Central memory CD8-positive, alpha-beta T cell (primary cell): ENCODE results near the gene SETD1A.

ENCODE experiments used
- ATAC-seq: fragments of 150-1000 bp; cut with Tn5 transposase; replicated peaks from 2 replicates; pipeline ENCODE4 v1.10.0; 2022; ENCODE audit warnings: mild to moderate bottlenecking, moderate FRiP score, moderate number of reproducible peaks; ENCODE audit not compliant: poor library complexity, severe bottlenecking; ENCODE audit errors: extremely low read depth
- DNase-seq, 2 donors: peaks; one replicate each; pipeline ENCODE4 v3.0.0; 2021; ENCODE audit warnings: low spot score in 2 of 2
- H3K27ac Mint-ChIP-seq: one replicate; pipeline ENCODE4 v1.8.0; 2022; ENCODE audit warnings: low read depth, mild to moderate bottlenecking, moderate library complexity, mixed read lengths
- H3K27me3 Mint-ChIP-seq: one replicate; pipeline ENCODE4 v1.8.0; 2022; ENCODE audit warnings: mixed read lengths
- H3K36me3 Mint-ChIP-seq: one replicate; pipeline ENCODE4 v1.8.0; 2022; ENCODE audit warnings: mild to moderate bottlenecking, moderate library complexity, mixed read lengths; ENCODE audit not compliant: insufficient read depth
- H3K4me1 Mint-ChIP-seq: one replicate; pipeline ENCODE4 v1.8.0; 2022; ENCODE audit warnings: mixed read lengths
- H3K4me3 Mint-ChIP-seq: one replicate; pipeline ENCODE4 v1.8.0; 2022; ENCODE audit warnings: mild to moderate bottlenecking, moderate library complexity, mixed read lengths
- H3K9me3 Mint-ChIP-seq: one replicate; pipeline ENCODE4 v1.8.0; 2022; ENCODE audit warnings: mixed read lengths

SETD1A gene

DNA sequence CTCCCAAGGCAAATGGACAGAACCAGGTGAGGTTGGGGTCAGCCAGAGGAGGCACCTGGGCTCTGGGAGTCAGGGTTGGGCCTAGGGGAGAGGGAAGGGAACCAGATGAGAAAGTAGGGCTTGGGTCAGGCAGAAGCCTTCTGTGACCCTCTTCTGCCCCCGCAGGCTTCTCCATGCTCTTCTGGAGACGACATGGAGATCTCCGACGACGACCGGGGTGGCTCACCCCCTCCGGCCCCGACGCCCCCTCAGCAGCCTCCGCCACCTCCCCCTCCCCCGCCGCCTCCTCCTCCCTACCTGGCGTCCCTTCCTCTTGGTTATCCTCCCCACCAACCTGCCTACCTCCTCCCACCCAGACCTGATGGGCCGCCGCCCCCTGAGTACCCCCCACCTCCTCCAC lies 7.9 kb downstream of the SETD1A start:
- Mint-ChIP-seq H3K4me3 (no peak overlapping the region), H3K4me1 (peaks cover 18% of the 10 kb centered on the region), H3K27ac (no peak overlapping the region), H3K9me3 (no peaks in the 10 kb centered on the region), H3K36me3 (peaks cover 61% of the 10 kb centered on the region), H3K27me3 (no peaks in the 10 kb centered on the region)
- ATAC-seq (no peak), DNase-seq (no peak)

DNA sequence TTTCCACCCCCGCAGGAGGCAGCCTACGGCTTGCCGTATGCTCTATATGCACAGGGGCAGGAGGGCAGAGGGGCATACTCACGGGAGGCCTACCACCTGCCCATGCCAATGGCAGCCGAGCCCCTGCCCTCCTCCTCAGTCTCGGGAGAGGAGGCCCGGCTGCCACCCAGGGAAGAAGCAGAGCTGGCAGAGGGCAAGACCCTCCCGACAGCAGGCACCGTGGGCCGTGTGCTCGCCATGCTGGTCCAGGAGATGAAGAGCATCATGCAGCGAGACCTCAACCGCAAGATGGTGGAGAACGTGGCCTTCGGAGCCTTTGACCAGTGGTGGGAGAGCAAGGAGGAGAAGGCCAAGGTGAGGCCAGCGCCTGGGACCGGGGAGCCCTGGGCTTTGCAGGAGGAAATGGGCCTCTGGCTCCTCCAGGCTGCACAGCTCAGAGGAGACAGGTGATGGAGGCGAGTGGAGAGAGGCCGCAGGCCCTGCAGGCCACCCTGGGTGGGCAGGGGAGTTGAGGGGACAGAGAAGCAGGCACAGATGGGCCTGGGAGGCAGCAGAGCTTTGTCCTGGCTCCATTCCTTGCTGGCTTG lies 8.6 kb downstream of the SETD1A start:
- H3K4me1 Mint-ChIP-seq = peaks cover 21% of the 10 kb centered on the region
- no peaks in the 10 kb centered on the region for H3K27me3 Mint-ChIP-seq
- H3K4me3 Mint-ChIP-seq = no peak overlapping the region

DNA sequence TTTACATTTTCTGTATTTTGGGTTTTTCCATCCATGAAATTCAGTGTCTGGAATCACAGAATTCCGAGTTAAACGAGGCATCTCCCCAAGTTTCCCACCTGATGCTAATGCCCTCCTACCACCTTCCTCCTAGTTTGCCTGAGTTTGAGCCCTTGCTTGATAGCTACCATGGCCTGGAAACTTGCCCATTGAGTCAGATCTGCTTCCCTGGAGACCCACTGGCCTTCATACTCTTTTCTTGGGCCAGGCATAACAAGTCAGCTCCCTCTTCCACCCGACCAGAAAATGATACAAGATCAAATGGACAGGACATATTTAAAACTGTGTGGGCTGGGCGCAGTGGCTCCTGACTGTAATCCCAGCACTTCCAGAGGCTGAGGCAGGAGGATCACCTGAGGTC lies 10.2 kb downstream of the SETD1A start:
- Mint-ChIP-seq H3K9me3 (no peaks in the 10 kb centered on the region), H3K36me3 (peaks cover 63% of the 10 kb centered on the region), H3K4me1 (peaks cover 26% of the 10 kb centered on the region), H3K27ac (peak overlapping the region; percentile 12), H3K4me3 (no peak overlapping the region), H3K27me3 (no peaks in the 10 kb centered on the region)
- ATAC-seq (no peak), DNase-seq (no peak)

More for the DNA sequence above, 8.6 kb downstream of the SETD1A start:
- no peaks in the 10 kb centered on the region for H3K9me3 Mint-ChIP-seq
- H3K27ac Mint-ChIP-seq = no peak overlapping the region
- DNase-seq = no peak
- peaks cover 61% of the 10 kb centered on the region for H3K36me3 Mint-ChIP-seq
- ATAC-seq = no peak

DNA sequence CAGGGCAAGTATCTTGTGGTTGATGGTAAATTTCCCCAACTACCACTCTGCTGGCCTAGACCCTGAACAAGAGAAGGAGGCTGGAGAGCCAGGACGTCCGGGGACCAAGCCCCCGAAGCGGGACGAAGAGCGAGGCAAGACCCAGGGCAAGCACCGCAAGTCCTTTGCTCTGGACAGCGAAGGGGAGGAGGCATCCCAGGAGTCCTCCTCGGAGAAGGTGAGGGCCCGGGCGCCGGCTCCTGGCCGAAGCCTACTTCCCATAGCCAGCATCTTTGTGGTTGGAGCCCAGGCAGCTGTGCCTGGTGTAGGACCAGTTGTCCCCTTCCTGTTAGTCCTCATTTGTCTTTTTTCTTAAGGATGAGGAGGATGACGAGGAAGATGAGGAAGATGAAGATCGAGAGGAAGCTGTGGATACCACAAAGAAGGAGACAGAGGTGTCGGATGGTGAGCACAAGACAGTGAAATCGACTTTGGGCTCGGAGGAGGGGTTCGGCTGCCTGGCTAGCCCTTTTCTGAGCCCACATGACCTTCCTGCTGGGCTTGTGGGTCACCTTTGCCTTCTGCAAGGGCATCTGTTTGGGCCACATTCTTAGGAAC lies 11.8 kb downstream of the SETD1A start:
- H3K36me3 Mint-ChIP-seq = peaks cover 66% of the 10 kb centered on the region
- no peak overlapping the region for H3K4me3 Mint-ChIP-seq
- H3K27ac Mint-ChIP-seq = no peak overlapping the region
- H3K4me1 Mint-ChIP-seq = peaks cover 34% of the 10 kb centered on the region
- H3K9me3 Mint-ChIP-seq = no peaks in the 10 kb centered on the region
- ATAC-seq (no peak), DNase-seq (no peak)
- no peaks in the 10 kb centered on the region for H3K27me3 Mint-ChIP-seq

DNA sequence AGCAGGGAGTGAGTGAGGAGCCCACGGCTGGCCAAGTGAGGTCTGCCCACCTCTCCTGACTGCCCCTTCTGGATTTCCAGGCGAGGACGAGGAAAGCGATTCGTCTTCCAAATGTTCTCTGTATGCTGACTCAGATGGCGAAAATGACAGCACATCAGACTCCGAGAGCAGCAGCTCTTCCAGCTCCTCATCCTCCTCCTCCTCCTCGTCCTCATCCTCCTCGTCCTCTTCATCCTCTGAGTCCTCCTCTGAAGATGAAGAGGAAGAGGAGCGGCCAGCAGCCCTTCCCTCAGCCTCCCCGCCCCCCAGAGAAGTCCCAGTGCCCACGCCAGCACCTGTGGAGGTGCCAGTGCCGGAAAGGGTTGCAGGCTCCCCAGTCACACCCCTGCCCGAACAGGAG lies 13.7 kb downstream of the SETD1A start:
- Mint-ChIP-seq H3K36me3 (peaks cover 65% of the 10 kb centered on the region), H3K27ac (peak overlapping the region; percentile 23), H3K27me3 (no peaks in the 10 kb centered on the region), H3K4me3 (no peak overlapping the region), H3K4me1 (peaks cover 37% of the 10 kb centered on the region), H3K9me3 (no peaks in the 10 kb centered on the region)
- DNase-seq = no peak
- no peak for ATAC-seq

DNA sequence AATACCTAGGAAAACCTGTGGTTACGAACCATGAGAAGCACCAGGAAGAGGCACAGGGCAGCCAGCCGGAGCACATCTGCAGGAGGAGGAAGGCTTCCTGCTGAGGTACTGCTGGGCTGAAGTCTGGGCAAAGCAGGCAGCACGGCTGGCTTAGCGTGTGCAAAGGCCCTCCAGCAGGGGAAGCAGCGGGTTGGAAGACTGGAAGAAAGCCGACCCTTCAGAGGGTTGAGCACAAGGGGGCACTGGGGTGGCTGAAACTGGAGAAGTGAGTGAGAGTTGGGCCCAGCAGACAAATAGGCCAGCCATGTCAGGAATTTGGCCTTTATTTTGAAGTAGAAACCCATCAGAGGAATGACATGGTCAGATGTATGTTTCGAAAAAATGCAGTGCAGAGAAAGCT lies 15.3 kb downstream of the SETD1A start:
- no peaks in the 10 kb centered on the region for H3K27me3 Mint-ChIP-seq
- DNase-seq = no peak
- no peak for ATAC-seq
- no peak overlapping the region for H3K4me3 Mint-ChIP-seq
- peaks cover 42% of the 10 kb centered on the region for H3K4me1 Mint-ChIP-seq
- H3K27ac Mint-ChIP-seq = peak overlapping the region; percentile 90
- no peaks in the 10 kb centered on the region for H3K9me3 Mint-ChIP-seq
- H3K36me3 Mint-ChIP-seq = peaks cover 66% of the 10 kb centered on the region

DNA sequence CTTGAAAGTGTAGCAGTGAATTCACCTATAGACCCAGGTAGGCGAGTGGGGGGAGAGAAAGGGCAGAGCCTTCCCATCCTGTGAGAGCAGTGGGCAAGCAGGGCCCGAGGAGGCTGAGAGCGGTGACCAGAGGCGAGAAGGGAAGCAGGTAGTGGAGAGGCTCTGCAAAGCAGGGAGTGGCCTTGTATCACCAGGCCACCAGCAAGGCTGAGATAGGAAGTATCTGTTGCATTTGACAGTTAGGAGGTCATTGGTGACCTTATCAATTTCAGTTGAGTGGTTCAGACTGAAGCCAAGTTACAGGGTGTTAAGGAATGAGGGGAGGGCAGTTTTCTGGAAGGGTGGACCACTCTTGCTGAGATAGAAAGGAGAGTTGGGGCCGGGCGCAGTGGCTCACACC lies 16.8 kb downstream of the SETD1A start:
- peaks cover 60% of the 10 kb centered on the region for H3K36me3 Mint-ChIP-seq
- DNase-seq (no peak), ATAC-seq (no peak)
- no peaks in the 10 kb centered on the region for H3K27me3 Mint-ChIP-seq
- no peak overlapping the region for H3K4me3 Mint-ChIP-seq
- peaks cover 45% of the 10 kb centered on the region for H3K4me1 Mint-ChIP-seq
- H3K9me3 Mint-ChIP-seq = no peaks in the 10 kb centered on the region
- H3K27ac Mint-ChIP-seq = peak overlapping the region; percentile 45

DNA sequence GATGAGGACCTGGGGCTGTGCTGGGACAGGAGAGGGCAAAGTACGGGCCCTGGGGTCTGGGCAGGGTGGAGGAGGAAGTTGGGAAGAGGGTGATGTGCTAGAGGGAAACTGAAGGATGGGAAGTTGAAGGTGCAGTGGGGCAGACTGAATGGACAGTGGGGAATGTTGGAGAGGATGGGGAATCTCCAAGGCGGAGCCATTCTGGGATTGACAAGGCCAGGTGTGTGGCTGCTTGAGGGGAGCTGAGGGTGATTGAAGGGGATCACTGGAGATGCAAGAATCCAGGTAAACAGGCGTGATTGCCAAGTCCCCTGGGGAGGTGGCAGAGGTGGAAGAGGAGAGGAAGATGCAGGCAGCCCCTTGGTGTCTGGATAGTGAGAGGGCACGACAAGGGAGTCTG lies 18.9 kb downstream of the SETD1A start:
- no peak overlapping the region for H3K27ac Mint-ChIP-seq
- H3K4me1 Mint-ChIP-seq = peaks cover 37% of the 10 kb centered on the region
- no peaks in the 10 kb centered on the region for H3K9me3 Mint-ChIP-seq
- no peak for DNase-seq
- H3K4me3 Mint-ChIP-seq = no peak overlapping the region
- no peaks in the 10 kb centered on the region for H3K27me3 Mint-ChIP-seq
- ATAC-seq = no peak
- H3K36me3 Mint-ChIP-seq = peaks cover 55% of the 10 kb centered on the region

DNA sequence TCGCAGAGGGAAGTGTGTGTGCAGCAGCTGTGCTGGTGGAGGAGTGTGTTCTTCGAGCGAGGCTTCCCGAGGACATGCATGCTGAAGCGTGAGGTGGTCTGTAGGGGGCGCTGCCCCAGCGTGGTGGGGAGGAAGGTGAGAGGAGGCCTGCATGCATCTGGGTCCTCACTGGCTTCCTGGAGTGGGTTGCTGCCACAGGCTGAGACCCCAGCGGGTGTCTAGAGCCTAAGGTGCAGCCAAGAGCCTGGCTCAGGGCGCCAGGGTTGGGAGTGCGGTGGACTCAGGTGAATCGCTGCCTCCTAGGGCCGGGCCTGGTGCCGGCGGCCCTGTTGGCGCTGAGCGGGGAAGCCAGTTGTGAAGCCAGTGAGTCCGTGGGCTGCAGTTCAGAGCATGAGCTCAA lies 19.9 kb downstream of the SETD1A start:
- no peak for ATAC-seq
- Mint-ChIP-seq H3K4me1 (peaks cover 37% of the 10 kb centered on the region), H3K27me3 (no peaks in the 10 kb centered on the region), H3K4me3 (no peak overlapping the region), H3K27ac (peak overlapping the region; percentile 4), H3K9me3 (no peaks in the 10 kb centered on the region), H3K36me3 (peaks cover 48% of the 10 kb centered on the region)
- no peak for DNase-seq

DNA sequence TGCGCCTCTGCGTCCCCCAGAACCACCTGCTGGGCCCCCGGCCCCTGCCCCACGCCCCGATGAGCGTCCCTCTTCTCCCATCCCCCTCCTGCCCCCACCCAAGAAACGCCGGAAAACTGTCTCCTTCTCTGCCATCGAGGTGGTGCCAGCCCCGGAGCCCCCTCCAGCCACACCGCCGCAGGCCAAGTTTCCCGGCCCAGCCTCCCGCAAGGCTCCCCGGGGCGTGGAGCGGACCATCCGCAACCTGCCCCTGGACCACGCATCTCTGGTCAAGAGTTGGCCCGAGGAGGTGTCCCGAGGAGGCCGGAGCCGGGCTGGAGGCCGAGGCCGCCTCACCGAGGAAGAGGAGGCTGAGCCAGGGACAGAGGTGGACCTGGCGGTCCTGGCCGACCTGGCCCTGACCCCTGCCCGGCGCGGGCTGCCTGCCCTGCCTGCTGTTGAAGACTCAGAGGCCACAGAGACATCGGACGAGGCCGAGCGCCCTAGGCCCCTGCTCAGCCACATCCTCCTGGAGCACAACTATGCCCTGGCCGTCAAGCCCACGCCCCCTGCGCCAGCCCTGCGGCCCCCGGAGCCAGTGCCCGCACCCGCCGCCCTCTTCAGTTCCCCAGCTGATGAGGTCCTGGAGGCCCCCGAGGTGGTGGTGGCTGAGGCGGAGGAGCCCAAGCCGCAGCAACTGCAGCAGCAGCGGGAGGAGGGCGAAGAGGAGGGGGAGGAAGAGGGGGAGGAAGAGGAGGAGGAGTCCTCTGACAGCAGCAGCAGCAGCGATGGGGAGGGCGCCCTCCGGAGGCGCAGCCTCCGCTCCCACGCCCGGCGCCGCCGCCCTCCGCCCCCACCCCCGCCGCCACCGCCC lies 21.8 kb downstream of the SETD1A start:
- no peak for DNase-seq
- H3K27me3 Mint-ChIP-seq = no peaks in the 10 kb centered on the region
- H3K4me1 Mint-ChIP-seq = peaks cover 22% of the 10 kb centered on the region
- H3K9me3 Mint-ChIP-seq = no peaks in the 10 kb centered on the region
- no peak overlapping the region for H3K4me3 Mint-ChIP-seq
- no peak overlapping the region for H3K27ac Mint-ChIP-seq
- H3K36me3 Mint-ChIP-seq = peaks cover 31% of the 10 kb centered on the region
- ATAC-seq = no peak

DNA sequence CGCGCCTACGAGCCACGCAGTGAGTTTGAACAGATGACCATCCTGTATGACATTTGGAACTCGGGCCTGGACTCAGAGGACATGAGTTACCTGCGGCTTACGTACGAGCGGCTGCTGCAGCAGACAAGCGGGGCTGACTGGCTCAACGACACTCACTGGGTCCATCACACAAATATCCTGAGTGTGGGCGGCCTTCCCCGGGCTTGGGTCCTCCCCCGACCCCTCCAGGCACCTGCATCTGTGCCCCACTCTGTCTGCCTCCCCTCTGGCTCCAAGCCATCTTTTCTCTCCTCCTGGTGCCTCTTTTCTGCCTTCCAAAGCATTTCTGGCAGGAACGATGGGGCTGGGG lies 22.4 kb downstream of the SETD1A start:
- Mint-ChIP-seq H3K4me3 (no peak overlapping the region), H3K36me3 (peaks cover 30% of the 10 kb centered on the region), H3K4me1 (peaks cover 21% of the 10 kb centered on the region), H3K27ac (no peak overlapping the region), H3K9me3 (no peaks in the 10 kb centered on the region), H3K27me3 (no peaks in the 10 kb centered on the region)
- ATAC-seq = no peak
- DNase-seq = no peak

DNA sequence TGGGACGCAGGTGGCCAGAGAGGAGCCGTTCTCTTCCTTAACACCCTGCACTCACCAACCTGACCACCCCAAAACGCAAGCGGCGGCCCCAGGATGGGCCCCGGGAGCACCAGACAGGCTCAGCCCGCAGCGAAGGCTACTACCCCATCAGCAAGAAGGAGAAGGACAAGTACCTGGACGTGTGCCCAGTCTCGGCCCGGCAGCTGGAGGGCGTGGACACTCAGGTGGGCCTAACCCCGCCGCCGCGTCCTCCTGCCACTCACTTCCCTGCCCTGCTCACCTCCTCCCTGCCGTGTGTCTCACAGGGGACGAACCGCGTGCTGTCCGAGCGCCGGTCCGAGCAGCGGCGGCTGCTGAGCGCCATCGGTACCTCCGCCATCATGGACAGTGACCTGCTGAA lies 22.9 kb downstream of the SETD1A start:
- H3K27me3 Mint-ChIP-seq = no peaks in the 10 kb centered on the region
- ATAC-seq (no peak), DNase-seq (no peak)
- H3K4me1 Mint-ChIP-seq = peaks cover 21% of the 10 kb centered on the region
- H3K36me3 Mint-ChIP-seq = peaks cover 29% of the 10 kb centered on the region
- H3K27ac Mint-ChIP-seq = no peak overlapping the region
- no peak overlapping the region for H3K4me3 Mint-ChIP-seq
- no peaks in the 10 kb centered on the region for H3K9me3 Mint-ChIP-seq

DNA sequence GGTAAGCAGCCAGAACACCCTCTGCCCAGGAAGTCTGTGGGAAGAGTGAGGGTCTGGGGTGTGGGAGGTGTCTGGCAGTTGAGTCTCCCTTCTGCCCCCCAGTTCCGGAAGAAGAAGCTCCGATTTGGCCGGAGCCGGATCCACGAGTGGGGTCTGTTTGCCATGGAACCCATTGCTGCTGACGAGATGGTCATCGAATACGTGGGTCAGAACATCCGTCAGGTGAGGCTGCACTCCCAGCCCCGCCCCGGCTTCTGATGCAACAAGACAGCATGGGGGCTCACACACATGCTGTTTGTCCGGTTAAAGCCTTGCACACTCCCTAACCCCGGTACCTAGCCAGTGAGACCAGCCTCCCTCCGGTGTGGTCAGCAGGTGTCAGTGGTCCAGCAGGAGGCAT lies 23.4 kb downstream of the SETD1A start:
- no peak for ATAC-seq
- H3K4me3 Mint-ChIP-seq = no peak overlapping the region
- peaks cover 17% of the 10 kb centered on the region for H3K4me1 Mint-ChIP-seq
- no peaks in the 10 kb centered on the region for H3K9me3 Mint-ChIP-seq
- no peaks in the 10 kb centered on the region for H3K27me3 Mint-ChIP-seq
- no peak for DNase-seq
- no peak overlapping the region for H3K27ac Mint-ChIP-seq
- H3K36me3 Mint-ChIP-seq = peaks cover 27% of the 10 kb centered on the region
